Measurements from ENCODE around the gene TRAM2. TPM values are rescaled to one million over a fixed set of nuclear protein-coding genes. Genes with fewer than 3 reads are reported as not detected.

The TRAM2 gene
- total and polyA plus RNA-seq, 4 donors, result 7.3 to 20.3 (median 13.0) TPM

GRCh38 chr6:52522151-52522626 is 54.7 kb downstream of the TRAM2 start (continued):
- TF ChIP-seq REST (IDR thresholded peaks at IDR 0.05), result no peak
- peak; percentile 25 for TF ChIP-seq ATF3 (IDR thresholded peaks at IDR 0.05)
- TF ChIP-seq RAD21 (IDR thresholded peaks at IDR 0.05), result peak; percentile 44 to 60
- peak; percentile 82 for TF ChIP-seq FOXA2 (IDR thresholded peaks at IDR 0.05)

- no peak overlapping the region for H3K4me3 ChIP-seq (ENCODE audit: low read depth in 1 of 3, low read length in 3 of 3)
- peaks cover 0 to 11% (median 2%) of the 10 kb centered on the region in 4 donors for H3K36me3 ChIP-seq (ENCODE audit: control insufficient read depth in 4 of 4, insufficient read depth in 3 of 4, low read depth in 1 of 4, low read length in 3 of 4)
- DNase-seq (ENCODE audit: low spot score), result no peak
- H3K9ac ChIP-seq (ENCODE audit: low read depth in 1 of 2, low read length in 2 of 2), result no peak overlapping the region
- H3K27ac ChIP-seq (ENCODE audit: low read depth in 1 of 2, low read length in 2 of 2), result peak overlapping the region; percentile 74 to 96
- H3K4me1 ChIP-seq (ENCODE audit: control insufficient read depth in 4 of 4, insufficient read depth in 4 of 4, low read length in 3 of 4), result peaks cover 10 to 57% (median 23%) of the 10 kb centered on the region in 4 donors
- H3K9me3 ChIP-seq (ENCODE audit: control insufficient read depth in 4 of 4, low read length in 3 of 4), result no peaks in the 10 kb centered on the region
- WGBS, result 96% methylated on average over 4 of the region's 4 CpGs
- TF ChIP-seq RXRA (IDR thresholded peaks at IDR 0.05) (no peak), NR2F2 (IDR thresholded peaks at IDR 0.05) (no peak), GABPA (IDR thresholded peaks at IDR 0.05 in 1 of 2, conservative IDR thresholded peaks at IDR 0.05 in 1 of 2) (no peak), ZBTB33 (IDR thresholded peaks at IDR 0.05) (no peak), REST (IDR thresholded peaks at IDR 0.05) (no peak), HNF4A (conservative IDR thresholded peaks at IDR 0.05) (no peak), YY1 (IDR thresholded peaks at IDR 0.05) (no peak)
- TF ChIP-seq, protein P1, sequence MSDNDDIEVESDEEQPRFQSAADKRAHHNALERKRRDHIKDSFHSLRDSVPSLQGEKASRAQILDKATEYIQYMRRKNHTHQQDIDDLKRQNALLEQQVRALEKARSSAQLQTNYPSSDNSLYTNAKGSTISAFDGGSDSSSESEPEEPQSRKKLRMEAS (IDR thresholded peaks at IDR 0.05), result no peak
- no peaks in the 10 kb centered on the region for H3K27me3 ChIP-seq (ENCODE audit: control insufficient read depth in 4 of 4, insufficient read depth in 4 of 4, low read length in 3 of 4)
These were observed 57.2 kb downstream of the TRAM2 start for GRCh38 chr6:52519618-52520017.

Data from liver (tissue), 9 donors.